Measurements from ENCODE around the gene MRPL39. TPM values are rescaled to one million over a fixed set of nuclear protein-coding genes. Genes with fewer than 3 reads are reported as not detected.

The MRPL39 gene
- total and polyA plus RNA-seq, 7 experiments from 2014 or later = 7.6 to 53.6 (median 20.5) TPM

GRCh38 chr21:25586326-25586725 lies 21.0 kb downstream of the MRPL39 start:
- intact Hi-C loops (cut with micrococcal nuclease) = no loop called here
- Mint-ChIP-seq H3K4me3 (no peak overlapping the region), H3K27ac (peak overlapping the region; percentile 9 to 83 (median 23)), H3K4me1 (peaks cover 5 to 65% (median 59%) of the 10 kb centered on the region in 7 donors), H3K27me3 (no peaks in the 10 kb centered on the region), H3K36me3 (peaks cover 8 to 50% (median 33%) of the 10 kb centered on the region in 5 donors), H3K9me3 (no peaks in the 10 kb centered on the region)
- Histone ChIP-seq H3K4me3 (ENCODE audit: low read length) (no peak overlapping the region), H3K4me1 (ENCODE audit: control insufficient read depth in 2 of 2, insufficient read depth in 2 of 2, low read length in 2 of 2) (peaks cover 0 to 6% of the 10 kb centered on the region in 2 donors), H3K36me3 (ENCODE audit: control insufficient read depth in 2 of 3, insufficient read depth in 3 of 3, low read length in 3 of 3) (peaks cover 0 to 30% (median 4%) of the 10 kb centered on the region in 3 experiments), H3K27me3 (ENCODE audit: control insufficient read depth in 2 of 2, insufficient read depth in 2 of 2, low read length in 2 of 2) (no peaks in the 10 kb centered on the region), H3K9me3 (ENCODE audit: control insufficient read depth in 2 of 3, low read length in 3 of 3) (no peaks in the 10 kb centered on the region), H3K27ac (ENCODE audit: low read depth, low read length) (no peak overlapping the region)
- ATAC-seq (no peak), DNase-seq (no peak)
- CTCF ChIA-PET = no interaction called here
- POLR2A ChIA-PET = no interaction called here

GRCh38 chr21:25584833-25585676 lies 22.2 kb downstream of the MRPL39 start:
- Histone ChIP-seq H3K4me1 (ENCODE audit: control insufficient read depth in 2 of 2, insufficient read depth in 2 of 2, low read length in 2 of 2) (peaks cover 0 to 6% of the 10 kb centered on the region in 2 donors), H3K27ac (ENCODE audit: low read depth, low read length) (peak overlapping the region; percentile 5), H3K9me3 (ENCODE audit: control insufficient read depth in 2 of 3, low read length in 3 of 3) (no peaks in the 10 kb centered on the region), H3K36me3 (ENCODE audit: control insufficient read depth in 2 of 3, insufficient read depth in 3 of 3, low read length in 3 of 3) (peaks cover 0 to 27% (median 4%) of the 10 kb centered on the region in 3 experiments), H3K27me3 (ENCODE audit: control insufficient read depth in 2 of 2, insufficient read depth in 2 of 2, low read length in 2 of 2) (no peaks in the 10 kb centered on the region), H3K4me3 (ENCODE audit: low read length) (no peak overlapping the region)
- peaks cover 5 to 41% (median 29%) of the 10 kb centered on the region in 5 donors for H3K36me3 Mint-ChIP-seq
- peaks cover 5 to 53% (median 50%) of the 10 kb centered on the region in 7 donors for H3K4me1 Mint-ChIP-seq
- no peak for ATAC-seq
- no peak for DNase-seq
- H3K4me3 Mint-ChIP-seq = no peak overlapping the region
- H3K27ac Mint-ChIP-seq = peak overlapping the region; percentile 3 to 88 (median 63)
- no peaks in the 10 kb centered on the region for H3K9me3 Mint-ChIP-seq
- POLR2A ChIA-PET = interaction anchor here (0.7 kb wide), 2 partner anchors 11 to 164 kb away, joined by 4 to 5 read pairs; no protein-coding TSS in a partner anchor
- intact Hi-C loops (cut with micrococcal nuclease) = no loop called here
- CTCF ChIA-PET = interaction anchor here (0.6 to 0.7 kb wide), 2 partner anchors 12 to 161 kb away, joined by 3 to 5 read pairs; no protein-coding TSS in a partner anchor
- no peaks in the 10 kb centered on the region for H3K27me3 Mint-ChIP-seq

- peaks cover 4 to 49% (median 42%) of the 10 kb centered on the region in 7 donors for H3K4me1 Mint-ChIP-seq
- no peaks in the 10 kb centered on the region for H3K27me3 ChIP-seq (ENCODE audit: control insufficient read depth in 2 of 2, insufficient read depth in 2 of 2, low read length in 2 of 2)
- CTCF ChIA-PET = no interaction called here
- H3K4me3 ChIP-seq (ENCODE audit: low read length) = no peak overlapping the region
- no peaks in the 10 kb centered on the region for H3K9me3 ChIP-seq (ENCODE audit: control insufficient read depth in 2 of 3, low read length in 3 of 3)
- peaks cover 0 to 6% of the 10 kb centered on the region in 2 donors for H3K4me1 ChIP-seq (ENCODE audit: control insufficient read depth in 2 of 2, insufficient read depth in 2 of 2, low read length in 2 of 2)
- peak overlapping the region in 8 of 9 donors; percentile 34 to 88 (median 77) for H3K27ac Mint-ChIP-seq
- H3K36me3 ChIP-seq (ENCODE audit: control insufficient read depth in 2 of 3, insufficient read depth in 3 of 3, low read length in 3 of 3) = peaks cover 0 to 16% (median 4%) of the 10 kb centered on the region in 3 experiments
- no peaks in the 10 kb centered on the region for H3K27me3 Mint-ChIP-seq
- no peaks in the 10 kb centered on the region for H3K9me3 Mint-ChIP-seq
- peaks cover 0 to 28% (median 17%) of the 10 kb centered on the region in 5 donors for H3K36me3 Mint-ChIP-seq
- intact Hi-C loops (cut with micrococcal nuclease) = loop anchor here in 1 of 2 donors (1.0 kb wide), 1 partner anchor 10 kb away; no protein-coding TSS in a partner anchor
- ATAC-seq = no peak
- H3K4me3 Mint-ChIP-seq = peak overlapping the region in 1 of 10 donors; percentile 63
- no peak overlapping the region for H3K27ac ChIP-seq (ENCODE audit: low read depth, low read length)
- POLR2A ChIA-PET = interaction anchor here (1.8 kb wide), 1 partner anchor 23 kb away, joined by 4 read pairs; the partner anchor contains the start of gene MRPL39
- DNase-seq = no peak
Observed at GRCh38 chr21:25583370-25584130, 23.7 kb downstream of the MRPL39 start.

- Mint-ChIP-seq H3K36me3 (peaks cover 0 to 33% (median 19%) of the 10 kb centered on the region in 5 donors), H3K9me3 (no peaks in the 10 kb centered on the region), H3K27me3 (no peaks in the 10 kb centered on the region), H3K27ac (peak overlapping the region in 8 of 9 donors; percentile 27 to 88 (median 77)), H3K4me3 (peak overlapping the region in 2 of 10 donors; percentile 10 to 63), H3K4me1 (peaks cover 4 to 51% (median 44%) of the 10 kb centered on the region in 7 donors)
- H3K4me3 ChIP-seq (ENCODE audit: low read length) = no peak overlapping the region
- H3K36me3 ChIP-seq (ENCODE audit: control insufficient read depth in 2 of 3, insufficient read depth in 3 of 3, low read length in 3 of 3) = peaks cover 0 to 14% (median 4%) of the 10 kb centered on the region in 3 experiments
- H3K27ac ChIP-seq (ENCODE audit: low read depth, low read length) = no peak overlapping the region
- DNase-seq (no peak), ATAC-seq (no peak)
- ChIA-PET CTCF (no interaction called here), POLR2A (interaction anchor here (1.8 kb wide), 1 partner anchor 24 kb away, joined by 4 read pairs; the partner anchor contains the start of gene MRPL39)
- intact Hi-C loops (cut with micrococcal nuclease) = loop anchor here in 1 of 2 donors (1.0 kb wide), 1 partner anchor 10 kb away; no protein-coding TSS in a partner anchor
- no peaks in the 10 kb centered on the region for H3K9me3 ChIP-seq (ENCODE audit: control insufficient read depth in 2 of 3, low read length in 3 of 3)
- no peaks in the 10 kb centered on the region for H3K27me3 ChIP-seq (ENCODE audit: control insufficient read depth in 2 of 2, insufficient read depth in 2 of 2, low read length in 2 of 2)
- H3K4me1 ChIP-seq (ENCODE audit: control insufficient read depth in 2 of 2, insufficient read depth in 2 of 2, low read length in 2 of 2) = peaks cover 0 to 6% of the 10 kb centered on the region in 2 donors
Observed at GRCh38 chr21:25582888-25583287, 24.4 kb downstream of the MRPL39 start.

GRCh38 chr21:25582164-25582790 lies 25.0 kb downstream of the MRPL39 start:
- Mint-ChIP-seq H3K4me3 (no peak overlapping the region), H3K4me1 (peaks cover 4 to 57% (median 45%) of the 10 kb centered on the region in 7 donors), H3K27me3 (no peaks in the 10 kb centered on the region), H3K9me3 (no peaks in the 10 kb centered on the region), H3K36me3 (peaks cover 3 to 37% (median 19%) of the 10 kb centered on the region in 5 donors), H3K27ac (peak overlapping the region in 6 of 9 donors; percentile 11 to 88 (median 77))
- ChIA-PET CTCF (no interaction called here), POLR2A (interaction anchor here (1.8 kb wide), 1 partner anchor 25 kb away, joined by 4 read pairs; the partner anchor contains the start of gene MRPL39)
- Histone ChIP-seq H3K36me3 (ENCODE audit: control insufficient read depth in 2 of 3, insufficient read depth in 3 of 3, low read length in 3 of 3) (peaks cover 0 to 10% (median 4%) of the 10 kb centered on the region in 3 experiments), H3K27me3 (ENCODE audit: control insufficient read depth in 2 of 2, insufficient read depth in 2 of 2, low read length in 2 of 2) (no peaks in the 10 kb centered on the region), H3K4me1 (ENCODE audit: control insufficient read depth in 2 of 2, insufficient read depth in 2 of 2, low read length in 2 of 2) (peaks cover 0 to 6% of the 10 kb centered on the region in 2 donors), H3K9me3 (ENCODE audit: control insufficient read depth in 2 of 3, low read length in 3 of 3) (no peaks in the 10 kb centered on the region), H3K27ac (ENCODE audit: low read depth, low read length) (no peak overlapping the region), H3K4me3 (ENCODE audit: low read length) (no peak overlapping the region)
- no peak for ATAC-seq
- intact Hi-C loops (cut with micrococcal nuclease) = no loop called here
- no peak for DNase-seq

GRCh38 chr21:25581582-25581981 lies 25.7 kb downstream of the MRPL39 start:
- Histone ChIP-seq H3K36me3 (ENCODE audit: control insufficient read depth in 2 of 3, insufficient read depth in 3 of 3, low read length in 3 of 3) (peaks cover 0 to 6% (median 3%) of the 10 kb centered on the region in 3 experiments), H3K27ac (ENCODE audit: low read depth, low read length) (no peak overlapping the region), H3K27me3 (ENCODE audit: control insufficient read depth in 2 of 2, insufficient read depth in 2 of 2, low read length in 2 of 2) (no peaks in the 10 kb centered on the region), H3K9me3 (ENCODE audit: control insufficient read depth in 2 of 3, low read length in 3 of 3) (no peaks in the 10 kb centered on the region), H3K4me3 (ENCODE audit: low read length) (no peak overlapping the region), H3K4me1 (ENCODE audit: control insufficient read depth in 2 of 2, insufficient read depth in 2 of 2, low read length in 2 of 2) (peaks cover 0 to 6% of the 10 kb centered on the region in 2 donors)
- H3K36me3 Mint-ChIP-seq = peaks cover 3 to 35% (median 16%) of the 10 kb centered on the region in 5 donors
- no peak overlapping the region for H3K4me3 Mint-ChIP-seq
- CTCF ChIA-PET = no interaction called here
- peaks cover 4 to 56% (median 46%) of the 10 kb centered on the region in 7 donors for H3K4me1 Mint-ChIP-seq
- no peak for ATAC-seq
- no peak for DNase-seq
- H3K27me3 Mint-ChIP-seq = no peaks in the 10 kb centered on the region
- intact Hi-C loops (cut with micrococcal nuclease) = no loop called here
- no peaks in the 10 kb centered on the region for H3K9me3 Mint-ChIP-seq
- POLR2A ChIA-PET = interaction anchor here (1.8 kb wide), 1 partner anchor 25 kb away, joined by 4 read pairs; the partner anchor contains the start of gene MRPL39
- H3K27ac Mint-ChIP-seq = peak overlapping the region in 1 of 9 donors; percentile 88

Data from naive thymus-derived CD4-positive, alpha-beta T cell (primary cell).